ENCODE data around the gene TM9SF3. TPM values are rescaled to one million over a fixed set of nuclear protein-coding genes. Genes with fewer than 3 reads are reported as not detected.

The TM9SF3 gene
- total and polyA plus RNA-seq, 2 donors (not counting 1 experiment from before 2014, with no cell fraction given), result 6.9 to 63.4 TPM

DNA sequence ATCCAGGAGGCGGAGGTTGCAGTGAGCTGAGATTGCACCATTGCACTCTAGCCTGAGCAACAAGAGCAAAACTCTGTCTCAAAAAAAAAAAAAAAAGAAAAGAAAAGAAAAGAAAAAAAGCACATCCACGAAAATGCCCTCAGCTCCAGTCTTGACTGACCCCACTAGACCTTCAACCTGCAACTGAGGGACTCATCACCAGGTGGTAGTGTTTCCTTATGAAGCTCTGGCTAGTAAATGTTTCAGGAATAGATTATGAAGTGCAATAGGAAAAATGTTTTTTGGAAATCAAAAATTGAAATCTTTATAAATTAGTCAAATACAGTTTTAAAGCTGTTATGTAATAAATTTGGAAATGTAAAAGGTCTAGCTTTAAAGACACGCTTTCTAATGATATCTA lies 95.5 kb downstream of the TM9SF3 start:
- ChIA-PET POLR2A (no interaction called here), CTCF (interaction anchor here (1.6 to 2.2 kb wide), 3 partner anchors 23 to 719 kb away, joined by 4 to 8 read pairs (median 6); partner anchors contain the start of gene TLL2)
- no peaks in the 10 kb centered on the region for H4K20me1 ChIP-seq (ENCODE audit: control insufficient read depth, insufficient read depth, low read length, poor library complexity, severe bottlenecking)
- no peak overlapping the region for H3K9ac ChIP-seq (ENCODE audit: low read length)
- no peaks in the 10 kb centered on the region for H3K79me2 ChIP-seq (ENCODE audit: control insufficient read depth, insufficient read depth, low read length)
- no peak overlapping the region for H3K4me3 ChIP-seq (ENCODE audit: control extremely low read depth in 1 of 5, extremely low read depth in 1 of 5, insufficient read depth in 1 of 5, low read depth in 2 of 5, low read length in 4 of 5)
- ATAC-seq (ENCODE audit: low read depth) (no peak), DNase-seq (no peak)
- H3K4me2 ChIP-seq (replicated peaks; ENCODE audit: low read depth, low read length, poor library complexity, severe bottlenecking), result no peak overlapping the region
- H3K9me3 ChIP-seq (ENCODE audit: control extremely low read depth in 1 of 3, control insufficient read depth in 2 of 3, insufficient read depth in 1 of 3, low read length in 2 of 3), result no peaks in the 10 kb centered on the region
- TF ChIP-seq EZH2 (IDR thresholded peaks at IDR 0.05; ENCODE audit: borderline replicate concordance, insufficient read depth, low read depth, low read length, poor library complexity, severe bottlenecking), result no peak
- TF ChIP-seq, protein P1, sequence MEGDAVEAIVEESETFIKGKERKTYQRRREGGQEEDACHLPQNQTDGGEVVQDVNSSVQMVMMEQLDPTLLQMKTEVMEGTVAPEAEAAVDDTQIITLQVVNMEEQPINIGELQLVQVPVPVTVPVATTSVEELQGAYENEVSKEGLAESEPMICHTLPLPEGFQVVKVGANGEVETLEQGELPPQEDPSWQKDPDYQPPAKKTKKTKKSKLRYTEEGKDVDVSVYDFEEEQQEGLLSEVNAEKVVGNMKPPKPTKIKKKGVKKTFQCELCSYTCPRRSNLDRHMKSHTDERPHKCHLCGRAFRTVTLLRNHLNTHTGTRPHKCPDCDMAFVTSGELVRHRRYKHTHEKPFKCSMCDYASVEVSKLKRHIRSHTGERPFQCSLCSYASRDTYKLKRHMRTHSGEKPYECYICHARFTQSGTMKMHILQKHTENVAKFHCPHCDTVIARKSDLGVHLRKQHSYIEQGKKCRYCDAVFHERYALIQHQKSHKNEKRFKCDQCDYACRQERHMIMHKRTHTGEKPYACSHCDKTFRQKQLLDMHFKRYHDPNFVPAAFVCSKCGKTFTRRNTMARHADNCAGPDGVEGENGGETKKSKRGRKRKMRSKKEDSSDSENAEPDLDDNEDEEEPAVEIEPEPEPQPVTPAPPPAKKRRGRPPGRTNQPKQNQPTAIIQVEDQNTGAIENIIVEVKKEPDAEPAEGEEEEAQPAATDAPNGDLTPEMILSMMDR (IDR thresholded peaks at IDR 0.05), result no peak
- no peak overlapping the region for H3K27ac ChIP-seq (ENCODE audit: low read length in 2 of 2)
- Mint-ChIP-seq H3K4me3 (no peak overlapping the region), H3K27me3 (peaks cover 16% of the 10 kb centered on the region), H3K4me1 (no peaks in the 10 kb centered on the region), H3K27ac (no peak overlapping the region), H3K9me3 (ENCODE audit: insufficient read depth) (no peaks in the 10 kb centered on the region)
- 100% methylated on average over 1 of the region's 3 CpGs for WGBS (ENCODE audit: insufficient coverage)
- H3K36me3 ChIP-seq (replicated peaks in 1 of 2; ENCODE audit: control extremely low read depth in 1 of 2, control insufficient read depth in 1 of 2, extremely low read depth in 1 of 2, insufficient read depth in 2 of 2, low read length in 1 of 2), result no peaks in the 10 kb centered on the region
- no peaks in the 10 kb centered on the region for H3K4me1 ChIP-seq (ENCODE audit: control insufficient read depth in 2 of 2, insufficient read depth in 2 of 2, low read length in 2 of 2)
- intact Hi-C loops (cut with micrococcal nuclease), result no loop called here
- peaks cover 0 to 3% (median 0%) of the 10 kb centered on the region in 4 experiments for H3K27me3 ChIP-seq (replicated peaks in 1 of 4; ENCODE audit: control extremely low read depth in 1 of 4, control insufficient read depth in 3 of 4, insufficient read depth in 4 of 4, low read length in 3 of 4)
- no peak overlapping the region for H2AFZ ChIP-seq (ENCODE audit: insufficient read depth, low read depth, low read length, poor library complexity, severe bottlenecking)

DNA sequence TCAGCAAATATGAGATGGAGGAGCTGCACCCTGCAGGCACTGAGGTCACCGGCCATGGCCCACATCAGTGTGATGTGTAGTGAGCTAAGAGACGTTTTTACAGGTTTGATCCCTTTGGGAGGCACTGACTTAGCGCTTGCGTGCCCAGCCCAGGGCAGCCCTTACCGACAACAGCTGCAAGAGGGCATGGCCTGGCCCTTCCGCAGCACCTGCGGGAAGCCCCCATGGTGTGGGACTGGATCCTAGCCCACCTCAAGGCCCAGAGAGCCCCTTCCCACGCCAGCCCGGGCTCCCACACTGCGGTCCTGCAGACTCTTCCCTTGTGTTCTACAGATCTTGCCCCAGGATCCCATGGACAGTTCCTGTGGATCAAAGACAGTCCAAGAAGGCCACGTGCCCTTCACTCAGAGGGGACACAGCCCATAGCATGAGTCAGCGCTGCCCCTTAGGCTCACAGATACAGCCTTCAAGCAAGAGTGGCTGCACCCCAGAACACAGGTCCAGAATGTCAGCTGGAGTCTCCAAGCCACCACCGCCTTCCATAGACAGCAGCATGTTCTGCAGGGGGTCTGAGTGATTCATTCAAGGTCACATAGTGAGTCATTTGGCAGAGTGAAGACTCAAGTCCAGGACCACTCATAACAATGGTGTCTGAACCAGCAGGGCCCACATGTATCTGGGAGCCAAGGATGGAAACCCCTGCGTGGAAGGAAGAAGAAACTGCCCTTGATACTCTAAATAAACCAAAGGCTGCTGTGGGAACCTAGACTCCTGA lies 98.5 kb downstream of the TM9SF3 start:
- no peak overlapping the region for H3K4me2 ChIP-seq (replicated peaks; ENCODE audit: low read depth, low read length, poor library complexity, severe bottlenecking)
- no peak overlapping the region for H2AFZ ChIP-seq (ENCODE audit: insufficient read depth, low read depth, low read length, poor library complexity, severe bottlenecking)
- Mint-ChIP-seq H3K27ac (no peak overlapping the region), H3K4me1 (no peaks in the 10 kb centered on the region), H3K9me3 (ENCODE audit: insufficient read depth) (no peaks in the 10 kb centered on the region), H3K27me3 (peaks cover 25% of the 10 kb centered on the region), H3K4me3 (no peak overlapping the region)
- WGBS (ENCODE audit: insufficient coverage), result 93% methylated on average over 13 of the region's 14 CpGs
- H3K4me3 ChIP-seq (ENCODE audit: control extremely low read depth in 1 of 5, extremely low read depth in 1 of 5, insufficient read depth in 1 of 5, low read depth in 2 of 5, low read length in 4 of 5), result no peak overlapping the region
- no peak overlapping the region for H3K27ac ChIP-seq (ENCODE audit: low read length in 2 of 2)
- intact Hi-C loops (cut with micrococcal nuclease), result no loop called here
- H3K36me3 ChIP-seq (replicated peaks in 1 of 2; ENCODE audit: control extremely low read depth in 1 of 2, control insufficient read depth in 1 of 2, extremely low read depth in 1 of 2, insufficient read depth in 2 of 2, low read length in 1 of 2), result no peaks in the 10 kb centered on the region
- peaks cover 0 to 3% (median 0%) of the 10 kb centered on the region in 4 experiments for H3K27me3 ChIP-seq (replicated peaks in 1 of 4; ENCODE audit: control extremely low read depth in 1 of 4, control insufficient read depth in 3 of 4, insufficient read depth in 4 of 4, low read length in 3 of 4)
- no peaks in the 10 kb centered on the region for H3K79me2 ChIP-seq (ENCODE audit: control insufficient read depth, insufficient read depth, low read length)
- no peaks in the 10 kb centered on the region for H3K9me3 ChIP-seq (ENCODE audit: control extremely low read depth in 1 of 3, control insufficient read depth in 2 of 3, insufficient read depth in 1 of 3, low read length in 2 of 3)
- ChIA-PET CTCF (no interaction called here), POLR2A (no interaction called here)
- H3K9ac ChIP-seq (ENCODE audit: low read length), result no peak overlapping the region
- no peak for ATAC-seq (ENCODE audit: low read depth)
- H4K20me1 ChIP-seq (ENCODE audit: control insufficient read depth, insufficient read depth, low read length, poor library complexity, severe bottlenecking), result no peaks in the 10 kb centered on the region
- H3K4me1 ChIP-seq (ENCODE audit: control insufficient read depth in 2 of 2, insufficient read depth in 2 of 2, low read length in 2 of 2), result no peaks in the 10 kb centered on the region
- TF ChIP-seq, protein P1 (IDR thresholded peaks at IDR 0.05), result no peak
- TF ChIP-seq EZH2 (IDR thresholded peaks at IDR 0.05; ENCODE audit: borderline replicate concordance, insufficient read depth, low read depth, low read length, poor library complexity, severe bottlenecking), result no peak
- no peak for DNase-seq
